BLaER1 (cell line): ENCODE data around the gene RHO.
"Not testable (repeated sequence)": the region's sequence is repeated elsewhere in the genome, so short reads cannot be mapped to it uniquely, and the experiment has no call there.

Source experiments
- H3K27ac ChIP-seq: shearing (Covaris generic); formaldehyde crosslinking; 2 replicates; pipeline ENCODE4 v1.8.1; 2022
- H3K27me3 ChIP-seq: shearing (Covaris generic); formaldehyde crosslinking; 2 replicates; pipeline ENCODE4 v1.8.1; 2022
- H3K36me3 ChIP-seq: shearing (Covaris generic); formaldehyde crosslinking; 2 replicates; pipeline ENCODE4 v1.8.1; 2022
- H3K4me1 ChIP-seq: shearing (Covaris generic); formaldehyde crosslinking; 2 replicates; pipeline ENCODE4 v1.8.1; 2022
- H3K4me2 ChIP-seq: shearing (Covaris generic); formaldehyde crosslinking; 2 replicates; pipeline ENCODE4 v1.8.1; 2022
- H3K4me3 ChIP-seq: shearing (Covaris generic); formaldehyde crosslinking; 2 replicates; pipeline ENCODE4 v1.8.1; 2022
- H3K9ac ChIP-seq: shearing (Covaris generic); formaldehyde crosslinking; 2 replicates; pipeline ENCODE4 v1.8.1; 2022
- H3K9me3 ChIP-seq: shearing (Covaris generic); formaldehyde crosslinking; 2 replicates; pipeline ENCODE4 v1.8.1; 2022
- H4K20me1 ChIP-seq: shearing (Covaris generic); formaldehyde crosslinking; 2 replicates; pipeline ENCODE4 v1.8.1; 2022
- Cebpa-rat ChIP-seq: shearing (Covaris generic); IDR thresholded peaks from 2 replicates; pipeline ENCODE4 v1.8.1; 2022

The RHO gene

GRCh38 chr3:129528589-129529100 is at the start of gene RHO:
Gene RHO, plus strand, starts transcription at chr3:129528639. Its CDS starts 95 bp downstream, at chr3:129528734.
- no peak within 1 kb of the TSS for H3K9ac ChIP-seq
- H3K27me3 ChIP-seq, result no peaks in the 10 kb centered on the region
- no peaks in the 10 kb centered on the region for H3K36me3 ChIP-seq
- no peak for TF ChIP-seq Cebpa-rat
- H3K27ac ChIP-seq, result no peak within 1 kb of the TSS
- H4K20me1 ChIP-seq, result no peaks in the 10 kb centered on the region
- H3K9me3 ChIP-seq, result no peaks in the 10 kb centered on the region
- no peak within 1 kb of the TSS for H3K4me2 ChIP-seq
- H3K4me3 ChIP-seq, result no peak within 1 kb of the TSS
- H3K4me1 ChIP-seq, result peaks cover 8% of the 10 kb centered on the region

GRCh38 chr3:129481225-129481765 is 47.1 kb upstream of the RHO start:
- not testable (repeated sequence) for H3K4me1 ChIP-seq, H3K9ac ChIP-seq, H4K20me1 ChIP-seq, H3K9me3 ChIP-seq, H3K27me3 ChIP-seq, H3K4me2 ChIP-seq, H3K27ac ChIP-seq, H3K4me3 ChIP-seq
- peaks cover 95% of the 10 kb centered on the region for H3K36me3 ChIP-seq

- H3K27ac ChIP-seq, result no peak overlapping the region
- no peaks in the 10 kb centered on the region for H3K4me1 ChIP-seq
- no peaks in the 10 kb centered on the region for H3K9me3 ChIP-seq
- no peak overlapping the region for H3K4me2 ChIP-seq
- no peaks in the 10 kb centered on the region for H4K20me1 ChIP-seq
- H3K9ac ChIP-seq, result no peak overlapping the region
- no peaks in the 10 kb centered on the region for H3K27me3 ChIP-seq
- no peak overlapping the region for H3K4me3 ChIP-seq
- H3K36me3 ChIP-seq, result peaks cover 93% of the 10 kb centered on the region
- TF ChIP-seq Cebpa-rat, result no peak
Observed at GRCh38 chr3:129481766-129482332, 46.6 kb upstream of the RHO start.

- no peaks in the 10 kb centered on the region for H3K9me3 ChIP-seq
- H3K4me2 ChIP-seq, result no peak overlapping the region
Observed at GRCh38 chr3:129482721-129483120, 45.7 kb upstream of the RHO start.

GRCh38 chr3:129483870-129484269 is 44.6 kb upstream of the RHO start:
- peaks cover 85% of the 10 kb centered on the region for H3K36me3 ChIP-seq
- H3K9ac ChIP-seq, result no peak overlapping the region
- no peaks in the 10 kb centered on the region for H3K9me3 ChIP-seq
- no peaks in the 10 kb centered on the region for H3K4me1 ChIP-seq
- TF ChIP-seq Cebpa-rat, result no peak
- H3K4me2 ChIP-seq, result no peak overlapping the region
- no peak overlapping the region for H3K27ac ChIP-seq
- no peaks in the 10 kb centered on the region for H4K20me1 ChIP-seq
- no peaks in the 10 kb centered on the region for H3K27me3 ChIP-seq
- no peak overlapping the region for H3K4me3 ChIP-seq

More at GRCh38 chr3:129482721-129483120, 45.7 kb upstream of the RHO start:
- Histone ChIP-seq H3K36me3 (peaks cover 92% of the 10 kb centered on the region), H3K4me3 (no peak overlapping the region), H3K27ac (no peak overlapping the region), H4K20me1 (no peaks in the 10 kb centered on the region), H3K9ac (no peak overlapping the region), H3K27me3 (no peaks in the 10 kb centered on the region), H3K4me1 (no peaks in the 10 kb centered on the region)
- TF ChIP-seq Cebpa-rat, result no peak

GRCh38 chr3:129485146-129485545 is 43.3 kb upstream of the RHO start:
- H3K4me3 ChIP-seq, H3K9ac ChIP-seq, H4K20me1 ChIP-seq, H3K4me2 ChIP-seq, H3K4me1 ChIP-seq, H3K27ac ChIP-seq, H3K27me3 ChIP-seq, H3K9me3 ChIP-seq: not testable (repeated sequence)
- H3K36me3 ChIP-seq, result peaks cover 76% of the 10 kb centered on the region

- Histone ChIP-seq H3K4me1 (peaks cover 7% of the 10 kb centered on the region), H3K36me3 (peaks cover 73% of the 10 kb centered on the region), H3K4me2 (no peak overlapping the region), H3K4me3 (no peak overlapping the region), H4K20me1 (no peaks in the 10 kb centered on the region), H3K27me3 (no peaks in the 10 kb centered on the region), H3K27ac (no peak overlapping the region), H3K9me3 (no peaks in the 10 kb centered on the region), H3K9ac (no peak overlapping the region)
- no peak for TF ChIP-seq Cebpa-rat
Observed at GRCh38 chr3:129485721-129486663, 42.4 kb upstream of the RHO start.

- Histone ChIP-seq H3K36me3 (peaks cover 72% of the 10 kb centered on the region), H3K4me3 (no peak overlapping the region), H3K4me1 (peaks cover 7% of the 10 kb centered on the region), H3K9ac (no peak overlapping the region), H4K20me1 (no peaks in the 10 kb centered on the region), H3K9me3 (no peaks in the 10 kb centered on the region), H3K27me3 (no peaks in the 10 kb centered on the region), H3K4me2 (no peak overlapping the region), H3K27ac (no peak overlapping the region)
- no peak for TF ChIP-seq Cebpa-rat
Observed at GRCh38 chr3:129486664-129487035, 41.8 kb upstream of the RHO start.

- H4K20me1 ChIP-seq, result no peaks in the 10 kb centered on the region
- H3K4me3 ChIP-seq, result no peak overlapping the region
- H3K4me1 ChIP-seq, result peaks cover 7% of the 10 kb centered on the region
- H3K27ac ChIP-seq, result no peak overlapping the region
- H3K9me3 ChIP-seq, result no peaks in the 10 kb centered on the region
- peaks cover 72% of the 10 kb centered on the region for H3K36me3 ChIP-seq
- no peak for TF ChIP-seq Cebpa-rat
- no peak overlapping the region for H3K9ac ChIP-seq
- H3K4me2 ChIP-seq, result no peak overlapping the region
- H3K27me3 ChIP-seq, result no peaks in the 10 kb centered on the region
Observed at GRCh38 chr3:129487183-129487867, 41.1 kb upstream of the RHO start.

GRCh38 chr3:129487868-129488335 is 40.5 kb upstream of the RHO start:
- not testable (repeated sequence) for H3K4me3 ChIP-seq, H3K9me3 ChIP-seq, H3K4me2 ChIP-seq, H4K20me1 ChIP-seq, H3K9ac ChIP-seq, H3K4me1 ChIP-seq, H3K27me3 ChIP-seq, H3K27ac ChIP-seq
- peaks cover 73% of the 10 kb centered on the region for H3K36me3 ChIP-seq

- not testable (repeated sequence) for H3K9ac ChIP-seq, H3K4me2 ChIP-seq, H3K27ac ChIP-seq, H3K9me3 ChIP-seq, H3K27me3 ChIP-seq, H3K4me3 ChIP-seq, H3K4me1 ChIP-seq, H4K20me1 ChIP-seq
- peaks cover 74% of the 10 kb centered on the region for H3K36me3 ChIP-seq
Observed at GRCh38 chr3:129489258-129489657, 39.2 kb upstream of the RHO start.
